Pancreas (tissue), 10 donors: Measurements from ENCODE around the gene LAMA1. TPM values are rescaled to one million over a fixed set of nuclear protein-coding genes. Genes with fewer than 3 reads are reported as not detected.

Experiments used
- ATAC-seq, 4 donors: fragments of 200-7000 bp; cut with Tn5 transposase; one replicate each; pipeline versions ENCODE4 v1.8.0 to v1.9.1; 2020; ENCODE audit warnings: mild to moderate bottlenecking in 4 of 4, moderate library complexity in 4 of 4
- DNase-seq, 6 donors: peaks; one replicate each; pipeline ENCODE4 v3.0.0-alpha.2; 2020
- FAIRE-seq: peaks from 2 replicates; lab custom pipeline; 2012; peaks lifted over from hg19 to GRCh38; lab: Jason Lieb, UNC
- H3K27ac ChIP-seq, 4 donors: fragments of 200-600 bp; sonication (generic); 1 replicate in 3 of 4; 2 replicates in 1 of 4; pipeline versions ENCODE4 v1.5.0 to v1.8.0; 2020
- H3K27me3 ChIP-seq, 4 donors: fragments of 200-600 bp; one replicate each; pipeline ENCODE4 v1.8.0; 2021
- H3K36me3 ChIP-seq, 3 donors: fragments of 200-600 bp; sonication (generic) in 1 of 3; one replicate each; pipeline versions ENCODE4 v1.5.0 to v1.8.0; 2020 to 2021
- H3K4me1 ChIP-seq, 3 donors: fragments of 200-600 bp; one replicate each; pipeline ENCODE4 v1.8.0; 2021
- H3K4me3 ChIP-seq, 4 donors: fragments of 200-600 bp; sonication (generic) in 2 of 4; one replicate each; pipeline versions ENCODE4 v1.5.0 to v1.8.0; 2020 to 2021
- H3K9me3 ChIP-seq, 4 donors: fragments of 200-600 bp; one replicate each; pipeline ENCODE4 v1.8.0; 2021
- CTCF ChIP-seq, 4 donors: fragments of 200-600 bp; sonication (generic) in 3 of 4; IDR thresholded peaks; one replicate each; pipeline versions ENCODE4 v1.5.0 to v1.8.0; 2021; ENCODE audit warnings: antibody characterized with exemption in 4 of 4
- WGBS, 2 donors: extraction: QIAGEN DNeasy Blood & Tissue Kit; methylation state at CpG; one replicate each; pipeline ENCODE4 v1.1.7; 2013; 5-methylcytosine and 5-hydroxymethylcytosine counted together
- intact Hi-C, 3 donors: fragments of 100-400 bp; cut with DNase I; formaldehyde crosslinking; loops; one replicate each; pipeline versions ENCODE4 v1.11.1 to v1.14.2; 2022
- polyA plus RNA-seq, 2 donors: library from polyadenylated mRNA; stranded (reverse); fragments of 200-250 nt; gene quantifications; one replicate each; pipeline ENCODE4 v1.2.3, GENCODE V29; 2013
- total RNA-seq, 6 donors: library from RNA; stranded (reverse); fragmentation: NEBNext Ultra II Directional in 4 of 6; extraction: Animal tissue kit (Norgen Biotek cat#: 25700) in 4 of 6; gene quantifications; one replicate each; pipeline versions ENCODE4 v1.2.1 to v1.2.4, GENCODE V29; 2021 to 2023
- donor health status: healthy with polysubstance abuse.
- donor health status: DM: no; HTN: no; CAD: no; lungs with moderate emphysema.
- donor health status: DM: no; HTN: no; CAD: no.
- donor health status: control.
- donor health status: control.
- donor health status: Bipolar disorder and iron deficiency.
- donor health status: DM: yes; HTN: yes; CAD: no.
- donor health status: DM: no; HTN: no; CAD: no.
- donor health status: DM: no; HTN: no; CAD: no.
- donor health status: DM: yes; HTN: yes; CAD: no.

Gene LAMA1
- total and polyA plus RNA-seq, 8 donors = 0.39 to 3.1 (median 1.0) TPM

- no peak overlapping the region for H3K4me3 ChIP-seq
- no peaks in the 10 kb centered on the region for H3K9me3 ChIP-seq
- no peak for ATAC-seq
- H3K4me1 ChIP-seq = no peaks in the 10 kb centered on the region
- H3K27me3 ChIP-seq = no peaks in the 10 kb centered on the region
- H3K27ac ChIP-seq = no peak overlapping the region
- intact Hi-C loops = no loop called here
- TF ChIP-seq CTCF (IDR thresholded peaks at IDR 0.05) = no peak
- no peaks in the 10 kb centered on the region for H3K36me3 ChIP-seq
- DNase-seq = no peak
- no peak for FAIRE-seq
- WGBS, 2 donors = 76 to 78% methylated on average over 10 of the region's 10 CpGs
Observed at GRCh38 chr18:7158216-7158615, 40.6 kb upstream of the LAMA1 start.

GRCh38 chr18:7157760-7158159 lies 40.2 kb upstream of the LAMA1 start:
- no peak for ATAC-seq
- no peak for FAIRE-seq
- TF ChIP-seq CTCF (IDR thresholded peaks at IDR 0.05) = no peak
- Histone ChIP-seq H3K27me3 (no peaks in the 10 kb centered on the region), H3K4me3 (no peak overlapping the region), H3K9me3 (no peaks in the 10 kb centered on the region), H3K36me3 (no peaks in the 10 kb centered on the region), H3K27ac (no peak overlapping the region), H3K4me1 (no peaks in the 10 kb centered on the region)
- intact Hi-C loops = no loop called here
- no peak for DNase-seq
- WGBS, 2 donors = 39 to 50% methylated on average over 3 of the region's 3 CpGs

GRCh38 chr18:7155887-7156286 lies 38.3 kb upstream of the LAMA1 start:
- DNase-seq (no peak), FAIRE-seq (no peak), ATAC-seq (no peak)
- no peaks in the 10 kb centered on the region for H3K4me1 ChIP-seq
- intact Hi-C loops = no loop called here
- no peak for TF ChIP-seq CTCF (IDR thresholded peaks at IDR 0.05)
- no peak overlapping the region for H3K4me3 ChIP-seq
- no peak overlapping the region for H3K27ac ChIP-seq
- no peaks in the 10 kb centered on the region for H3K36me3 ChIP-seq
- 74 to 81% methylated on average over 8 of the region's 8 CpGs for WGBS, 2 donors
- H3K9me3 ChIP-seq = no peaks in the 10 kb centered on the region
- H3K27me3 ChIP-seq = no peaks in the 10 kb centered on the region

GRCh38 chr18:7155092-7155491 lies 37.5 kb upstream of the LAMA1 start:
- 92 to 98% methylated on average over 5 of the region's 5 CpGs for whole genome bisulfite sequencing, 2 donors
- intact Hi-C loops = no loop called here
- no peaks in the 10 kb centered on the region for H3K36me3 ChIP-seq
- H3K9me3 ChIP-seq = no peaks in the 10 kb centered on the region
- no peaks in the 10 kb centered on the region for H3K4me1 ChIP-seq
- DNase-seq (no peak), ATAC-seq (no peak), FAIRE-seq (no peak)
- no peak overlapping the region for H3K27ac ChIP-seq
- no peaks in the 10 kb centered on the region for H3K27me3 ChIP-seq
- H3K4me3 ChIP-seq = no peak overlapping the region
- TF ChIP-seq CTCF (IDR thresholded peaks at IDR 0.05) = no peak

- WGBS, 2 donors = 71 to 85% methylated on average over 1 of the region's 1 CpG
- Histone ChIP-seq H3K27ac (no peak overlapping the region), H3K9me3 (no peaks in the 10 kb centered on the region), H3K4me1 (no peaks in the 10 kb centered on the region), H3K4me3 (no peak overlapping the region), H3K36me3 (no peaks in the 10 kb centered on the region), H3K27me3 (no peaks in the 10 kb centered on the region)
- intact Hi-C loops = no loop called here
- ATAC-seq (no peak), FAIRE-seq (no peak), DNase-seq (no peak)
- TF ChIP-seq CTCF (IDR thresholded peaks at IDR 0.05) = no peak
Observed at GRCh38 chr18:7152440-7152839, 34.8 kb upstream of the LAMA1 start.
